ENCODE data around the gene ORM2. TPM values are rescaled to one million over a fixed set of nuclear protein-coding genes. Genes with fewer than 3 reads are reported as not detected.

Gene ORM2
- polyA plus RNA-seq, 1 of the 3 experiments (the other 2 are of a cell fraction) = not detected

DNA sequence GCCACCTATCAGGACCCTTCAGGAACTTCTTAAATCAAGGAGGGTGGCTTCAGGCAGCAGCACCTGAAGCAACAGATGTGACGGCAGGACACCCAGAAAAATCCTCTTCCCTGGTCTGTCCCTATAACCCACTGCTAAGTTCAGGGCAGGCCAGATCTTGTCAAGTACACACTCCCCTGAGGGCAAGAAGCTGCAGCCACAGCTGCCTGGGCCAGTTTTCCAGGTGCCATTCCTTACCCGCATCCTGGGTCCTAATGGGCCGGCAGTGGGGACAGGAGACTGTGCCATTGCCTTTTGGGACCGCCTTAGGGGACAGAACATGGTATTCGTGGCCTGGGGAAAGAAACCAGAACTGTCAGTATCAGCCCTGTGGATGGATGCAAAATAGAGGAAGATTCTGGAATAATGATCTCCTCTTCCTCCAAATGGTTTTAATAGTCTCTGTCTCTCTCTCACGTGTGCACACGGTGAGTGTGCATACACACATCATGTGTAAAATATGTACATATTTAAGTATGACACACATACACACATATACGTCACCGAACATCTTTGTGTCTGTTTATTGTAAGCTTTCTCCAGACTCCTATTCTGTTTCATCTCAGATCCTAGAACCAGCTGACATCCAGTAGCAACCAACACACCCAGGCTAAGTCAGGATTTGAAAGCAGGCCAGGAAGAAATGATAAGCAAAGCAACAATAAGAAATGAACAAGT, 14.0 kb downstream of the ORM2 start (continued):
- TF ChIP-seq SMC3 (IDR thresholded peaks at IDR 0.05; ENCODE audit: low read depth, low read length) (no peak), CHD2 (IDR thresholded peaks at IDR 0.05; ENCODE audit: low read length, partially characterized antibody) (no peak), GATA2 (CRISPR knock-in tag; IDR thresholded peaks at IDR 0.05) (no peak)
- TF ChIP-seq, protein P1, sequence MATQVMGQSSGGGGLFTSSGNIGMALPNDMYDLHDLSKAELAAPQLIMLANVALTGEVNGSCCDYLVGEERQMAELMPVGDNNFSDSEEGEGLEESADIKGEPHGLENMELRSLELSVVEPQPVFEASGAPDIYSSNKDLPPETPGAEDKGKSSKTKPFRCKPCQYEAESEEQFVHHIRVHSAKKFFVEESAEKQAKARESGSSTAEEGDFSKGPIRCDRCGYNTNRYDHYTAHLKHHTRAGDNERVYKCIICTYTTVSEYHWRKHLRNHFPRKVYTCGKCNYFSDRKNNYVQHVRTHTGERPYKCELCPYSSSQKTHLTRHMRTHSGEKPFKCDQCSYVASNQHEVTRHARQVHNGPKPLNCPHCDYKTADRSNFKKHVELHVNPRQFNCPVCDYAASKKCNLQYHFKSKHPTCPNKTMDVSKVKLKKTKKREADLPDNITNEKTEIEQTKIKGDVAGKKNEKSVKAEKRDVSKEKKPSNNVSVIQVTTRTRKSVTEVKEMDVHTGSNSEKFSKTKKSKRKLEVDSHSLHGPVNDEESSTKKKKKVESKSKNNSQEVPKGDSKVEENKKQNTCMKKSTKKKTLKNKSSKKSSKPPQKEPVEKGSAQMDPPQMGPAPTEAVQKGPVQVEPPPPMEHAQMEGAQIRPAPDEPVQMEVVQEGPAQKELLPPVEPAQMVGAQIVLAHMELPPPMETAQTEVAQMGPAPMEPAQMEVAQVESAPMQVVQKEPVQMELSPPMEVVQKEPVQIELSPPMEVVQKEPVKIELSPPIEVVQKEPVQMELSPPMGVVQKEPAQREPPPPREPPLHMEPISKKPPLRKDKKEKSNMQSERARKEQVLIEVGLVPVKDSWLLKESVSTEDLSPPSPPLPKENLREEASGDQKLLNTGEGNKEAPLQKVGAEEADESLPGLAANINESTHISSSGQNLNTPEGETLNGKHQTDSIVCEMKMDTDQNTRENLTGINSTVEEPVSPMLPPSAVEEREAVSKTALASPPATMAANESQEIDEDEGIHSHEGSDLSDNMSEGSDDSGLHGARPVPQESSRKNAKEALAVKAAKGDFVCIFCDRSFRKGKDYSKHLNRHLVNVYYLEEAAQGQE (IDR thresholded peaks at IDR 0.05; ENCODE audit: low read depth, low read length) = no peak

DNA sequence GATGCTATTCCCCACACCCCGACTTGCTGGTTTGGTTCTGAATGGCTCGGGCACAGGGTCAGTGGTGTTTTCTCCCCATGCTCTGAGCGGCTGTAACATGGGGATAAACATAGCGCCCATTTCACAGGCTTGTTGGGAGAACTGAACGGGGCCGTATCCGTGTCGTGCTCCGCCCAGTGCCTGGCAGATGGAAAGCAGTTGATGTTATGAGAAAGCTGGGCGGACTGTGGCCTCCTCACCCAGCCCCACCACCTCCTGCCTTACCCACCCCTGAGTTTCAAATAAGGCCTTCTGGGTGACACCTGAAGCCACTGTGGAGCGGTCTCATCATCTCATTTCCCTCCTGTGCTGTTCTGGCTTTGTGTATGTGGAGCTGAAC, 14.5 kb downstream of the ORM2 start:
- Histone ChIP-seq H3K4me3 (ENCODE audit: low read depth in 2 of 2, low read length in 1 of 2) (no peak overlapping the region), H2AFZ (ENCODE audit: low read depth) (no peak overlapping the region), H3K4me2 (no peak overlapping the region), H4K20me1 (ENCODE audit: insufficient read depth) (no peaks in the 10 kb centered on the region), H3F3A (replicated peaks; ENCODE audit: insufficient read depth) (peaks cover 1% of the 10 kb centered on the region), H3K27ac (ENCODE audit: low read depth in 2 of 2, low read length in 1 of 2) (no peak overlapping the region), H3K79me2 (ENCODE audit: insufficient read depth) (no peaks in the 10 kb centered on the region), H3K9ac (no peak overlapping the region), H3K9me3 (no peaks in the 10 kb centered on the region), H3K27me3 (ENCODE audit: insufficient read depth) (no peaks in the 10 kb centered on the region), H3K9me2 (no peaks in the 10 kb centered on the region), H3K4me1 (ENCODE audit: control insufficient read depth in 1 of 2, insufficient read depth in 2 of 2, low read depth in 1 of 2, low read length in 1 of 2) (peaks cover 6 to 8% of the 10 kb centered on the region in 2 experiments; a peak in 3 of 4 replicates), H3K36me3 (replicated peaks in 1 of 2; ENCODE audit: control insufficient read depth in 1 of 2, insufficient read depth in 2 of 2, low read length in 1 of 2) (no peaks in the 10 kb centered on the region)
- DNase-seq = no peak
- POLR2A ChIA-PET = no interaction called here
- 92% methylated on average over 11 of the region's 11 CpGs for WGBS (ENCODE audit: low lambda C conversion rate)
- CTCF ChIA-PET = interaction anchor here (1.5 kb wide), 1 partner anchor 41 kb away, joined by 3 read pairs; no protein-coding TSS in a partner anchor
- TF ChIP-seq MEF2A (IDR thresholded peaks at IDR 0.05; ENCODE audit: borderline replicate concordance, low read depth) (no peak), TAF1 (IDR thresholded peaks at IDR 0.05; ENCODE audit: borderline replicate concordance, low read depth, low read length) (no peak), EZH2phosphoT487 (IDR thresholded peaks at IDR 0.05; ENCODE audit: borderline replicate concordance, low read depth) (no peak), FOXM1 (IDR thresholded peaks at IDR 0.05; ENCODE audit: low read depth) (no peak), MXI1 (IDR thresholded peaks at IDR 0.05; ENCODE audit: low read depth, low read length) (no peak), POLR2AphosphoS5 (IDR thresholded peaks at IDR 0.05; ENCODE audit: low read depth, low read length) (no peak)
- TF ChIP-seq, protein P2, sequence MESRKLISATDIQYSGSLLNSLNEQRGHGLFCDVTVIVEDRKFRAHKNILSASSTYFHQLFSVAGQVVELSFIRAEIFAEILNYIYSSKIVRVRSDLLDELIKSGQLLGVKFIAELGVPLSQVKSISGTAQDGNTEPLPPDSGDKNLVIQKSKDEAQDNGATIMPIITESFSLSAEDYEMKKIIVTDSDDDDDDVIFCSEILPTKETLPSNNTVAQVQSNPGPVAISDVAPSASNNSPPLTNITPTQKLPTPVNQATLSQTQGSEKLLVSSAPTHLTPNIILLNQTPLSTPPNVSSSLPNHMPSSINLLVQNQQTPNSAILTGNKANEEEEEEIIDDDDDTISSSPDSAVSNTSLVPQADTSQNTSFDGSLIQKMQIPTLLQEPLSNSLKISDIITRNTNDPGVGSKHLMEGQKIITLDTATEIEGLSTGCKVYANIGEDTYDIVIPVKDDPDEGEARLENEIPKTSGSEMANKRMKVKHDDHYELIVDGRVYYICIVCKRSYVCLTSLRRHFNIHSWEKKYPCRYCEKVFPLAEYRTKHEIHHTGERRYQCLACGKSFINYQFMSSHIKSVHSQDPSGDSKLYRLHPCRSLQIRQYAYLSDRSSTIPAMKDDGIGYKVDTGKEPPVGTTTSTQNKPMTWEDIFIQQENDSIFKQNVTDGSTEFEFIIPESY (IDR thresholded peaks at IDR 0.05; ENCODE audit: borderline replicate concordance, low read depth) = no peak

All from SK-N-SH (cell line).